Panc1 (cell line): Measurements from ENCODE around the gene HSDL1. TPM values are rescaled to one million over a fixed set of nuclear protein-coding genes. Genes with fewer than 3 reads are reported as not detected.

Source experiments
- ATAC-seq: fragments of 200-7000 bp; cut with Tn5 transposase; 2 replicates; pipeline ENCODE4 v1.9.1; 2020; ENCODE audit warnings: mild to moderate bottlenecking, moderate library complexity
- BruUV-seq: library from RNA; stranded (reverse); fragments of 400-500 nt; replicated peaks from 2 replicates; lab custom pipeline; 2021; lab: Mats Ljungman, UMichigan
- CTCF ChIA-PET: fragments of 300-600 bp; sonication (Branson Sonifier 250); formaldehyde crosslinking; loops from one replicate; lab custom pipeline; 2022; ENCODE audit warnings: antibody characterized with exemption; lab: Charles Lee
- POLR2A ChIA-PET: fragments of 300-600 bp; sonication (Branson Sonifier 250); formaldehyde crosslinking; loops from one replicate; lab custom pipeline; 2022; ENCODE audit warnings: antibody characterized with exemption; lab: Charles Lee
- DNase-seq: peaks from one replicate; pipeline ENCODE4 v3.0.0-alpha.2; 2010; ENCODE audit warnings: low read depth, low spot score
- H3K27ac ChIP-seq: 2 replicates; pipeline ENCODE4 v1.5.1; 2011; ENCODE audit warnings: mild to moderate bottlenecking, low read length, inconsistent platforms
- H3K27me3 ChIP-seq: fragments of 200-500 bp; sonication (Bioruptor generic); 2 replicates; pipeline ENCODE4 v1.6.0; 2014; ENCODE audit warnings: low read length, inconsistent platforms; ENCODE audit not compliant: control insufficient read depth, insufficient read depth
- H3K36me3 ChIP-seq: fragments of 200-500 bp; sonication (Bioruptor generic); 2 replicates; pipeline ENCODE4 v1.5.1; 2014; ENCODE audit warnings: inconsistent platforms, mild to moderate bottlenecking, low read length, moderate library complexity; ENCODE audit not compliant: control insufficient read depth, insufficient read depth
- H3K4me1 ChIP-seq: 2 replicates; pipeline ENCODE4 v1.5.1; 2011; ENCODE audit warnings: inconsistent platforms, mild to moderate bottlenecking, low read length, moderate library complexity; ENCODE audit not compliant: control insufficient read depth, insufficient read depth
- H3K4me3 ChIP-seq, 2 experiments: 2 replicates each; pipeline ENCODE4 v1.5.1; 2011 to 2012; ENCODE audit warnings: low read depth in 2 of 2, low read length in 2 of 2, mild to moderate bottlenecking in 2 of 2, inconsistent platforms in 1 of 2, moderate library complexity in 1 of 2
- H3K9me3 ChIP-seq: fragments of 200-500 bp; sonication (Bioruptor generic); 2 replicates; pipeline ENCODE4 v1.5.1; 2014; ENCODE audit warnings: low read depth, mild to moderate bottlenecking, inconsistent platforms, low read length, moderate library complexity; ENCODE audit not compliant: control insufficient read depth, insufficient read depth
- CTCF ChIP-seq: fragments of 450-650 bp; IDR thresholded peaks from 2 replicates; pipeline ENCODE4 v1.5.1; 2017; ENCODE audit warnings: mild to moderate bottlenecking
- POLR2AphosphoS5 ChIP-seq: IDR thresholded peaks from 2 replicates; pipeline ENCODE4 v1.6.1; 2012; ENCODE audit warnings: mild to moderate bottlenecking, low read depth, low read length, moderate library complexity
- REST ChIP-seq, 2 experiments: IDR thresholded peaks; 2 replicates each; pipeline ENCODE4 v1.6.1; 2011 to 2012; ENCODE audit warnings: low read depth in 2 of 2, control low read depth in 1 of 2, low read length in 1 of 2, mild to moderate bottlenecking in 1 of 2, moderate library complexity in 1 of 2; ENCODE audit not compliant: insufficient read depth in 1 of 2
- SIN3A ChIP-seq: IDR thresholded peaks from 2 replicates; pipeline ENCODE4 v1.6.1; 2012; ENCODE audit warnings: low read depth, mild to moderate bottlenecking, low read length, moderate library complexity, borderline replicate concordance; ENCODE audit not compliant: insufficient read depth
- TCF7L2 ChIP-seq: IDR thresholded peaks from 2 replicates; pipeline ENCODE4 v1.6.1; 2011; ENCODE audit warnings: mild to moderate bottlenecking, low read depth, low read length, inconsistent platforms
- in situ Hi-C: cut with HindIII; loops from 2 replicates; pipeline ENCODE4 v1.10.0; 2016; ENCODE audit warnings: low sequenced_read_pairs, low pct_unique_long_range_greater_than_20kb
- intact Hi-C: fragments of 100-400 bp; cut with micrococcal nuclease; formaldehyde crosslinking; loops from one replicate; pipeline ENCODE4 v1.10.0; 2022; ENCODE audit not compliant: unreplicated experiment
- total RNA-seq: library from RNA; stranded (reverse); gene quantifications from one replicate; pipeline ENCODE4 v1.2.1, GENCODE V29; 2021; ENCODE audit not compliant: unreplicated experiment

The HSDL1 gene
- total RNA-seq, 1 experiment from 2014 or later = 24.6 TPM

- no TSS peak for BruUV-seq
- Histone ChIP-seq H3K36me3 (no peaks in the 10 kb centered on the region; the same call in 1 of the 2 replicates), H3K4me3 (no peak overlapping the region), H3K27ac (no peak overlapping the region), H3K4me1 (peaks cover 15% of the 10 kb centered on the region), H3K9me3 (no peaks in the 10 kb centered on the region), H3K27me3 (no peaks in the 10 kb centered on the region)
- no peak for ATAC-seq
- ChIA-PET POLR2A (no interaction called here), CTCF (no interaction called here)
- in situ Hi-C loops = no loop called here
- intact Hi-C loops = loop anchor here (5.0 kb wide), 1 partner anchor 77 kb away; no protein-coding TSS in a partner anchor
- no peak for TF ChIP-seq SIN3A
- TF ChIP-seq CTCF = no peak
- no peak for TF ChIP-seq TCF7L2
- no peak for TF ChIP-seq POLR2AphosphoS5
- no peak for TF ChIP-seq REST (IDR thresholded peaks at IDR 0.05; ENCODE audit: insufficient read depth in 1 of 2, low read depth in 2 of 2, low read length in 1 of 2)
- no peak for DNase-seq
Observed at GRCh38 chr16:84095466-84095865, 49.5 kb downstream of the HSDL1 start.

GRCh38 chr16:84093879-84094270 lies 51.1 kb downstream of the HSDL1 start:
- intact Hi-C loops (no loop called here), in situ Hi-C loops (no loop called here)
- no TSS peak for BruUV-seq
- no peak for DNase-seq
- Histone ChIP-seq H3K27ac (no peak overlapping the region), H3K4me3 (no peak overlapping the region), H3K4me1 (peaks cover 15% of the 10 kb centered on the region), H3K9me3 (no peaks in the 10 kb centered on the region), H3K27me3 (no peaks in the 10 kb centered on the region), H3K36me3 (no peaks in the 10 kb centered on the region; the same call in 1 of the 2 replicates)
- TF ChIP-seq REST (IDR thresholded peaks at IDR 0.05; ENCODE audit: insufficient read depth in 1 of 2, low read depth in 2 of 2, low read length in 1 of 2) = no peak
- TF ChIP-seq CTCF = no peak
- no peak for TF ChIP-seq SIN3A
- no peak for TF ChIP-seq POLR2AphosphoS5
- TF ChIP-seq TCF7L2 = no peak
- no peak for ATAC-seq
- POLR2A ChIA-PET = no interaction called here
- CTCF ChIA-PET = no interaction called here
